ENCODE data around the gene ZDHHC5. TPM values are rescaled to one million over a fixed set of nuclear protein-coding genes. Genes with fewer than 3 reads are reported as not detected.

The ZDHHC5 gene
- total RNA-seq, 1 experiment from 2014 or later = 64.1 TPM

GRCh38 chr11:57698843-57699365 is 31.0 kb downstream of the ZDHHC5 start (continued):
- TF ChIP-seq SP1 (IDR thresholded peaks at IDR 0.05; ENCODE audit: low read depth) = no peak
- no peak for TF ChIP-seq RAD21 (IDR thresholded peaks at IDR 0.05; ENCODE audit: low read depth)
- TF ChIP-seq SRF (IDR thresholded peaks at IDR 0.05; ENCODE audit: low read depth) = no peak
- no peak for TF ChIP-seq TCF7L2 (IDR thresholded peaks at IDR 0.05; ENCODE audit: borderline replicate concordance, extremely low read depth, insufficient read depth, insufficient read length)
- TF ChIP-seq ZFX (IDR thresholded peaks at IDR 0.05) = no peak
- TF ChIP-seq YY1 (IDR thresholded peaks at IDR 0.05; ENCODE audit: extremely low read depth, insufficient replicate concordance, low read depth, low read length) = no peak

DNA sequence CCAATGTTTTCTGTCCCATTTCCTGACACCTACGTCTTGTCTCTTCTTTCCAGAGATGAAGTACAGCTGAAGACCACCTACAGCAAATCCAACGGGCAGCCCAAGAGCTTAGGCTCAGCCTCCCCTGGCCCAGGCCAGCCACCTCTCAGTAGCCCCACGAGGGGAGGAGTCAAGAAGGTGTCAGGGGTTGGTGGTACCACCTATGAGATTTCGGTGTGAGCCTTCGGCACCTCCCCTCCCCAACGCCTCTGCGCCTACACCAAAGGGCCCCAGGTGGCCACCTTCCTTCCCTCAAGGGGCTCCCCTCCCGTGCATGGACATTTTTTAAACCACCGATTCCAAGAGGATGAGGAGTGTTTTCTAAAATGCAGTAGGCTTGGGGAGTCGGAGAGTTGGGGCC is 31.9 kb downstream of the ZDHHC5 start:
- H3K36me3 ChIP-seq (ENCODE audit: control insufficient read depth in 1 of 2, insufficient read depth in 2 of 2, low read length in 2 of 2) = peaks cover 37 to 50% of the 10 kb centered on the region in 2 experiments
- ChIA-PET POLR2A (no interaction called here), RAD21 (ENCODE audit: low non-redundant PET in 1 of 2, low total read pairs in 2 of 2, uncharacterized antibody in 2 of 2, unreplicated experiment in 2 of 2) (no interaction called here), CTCF (interaction anchor here (1.0 kb wide), 1 partner anchor 101 kb away, joined by 3 read pairs; no protein-coding TSS in a partner anchor)
- intact Hi-C loops (cut with micrococcal nuclease) = no loop called here
- no TSS peak for BruUV-seq (replicated peaks)
- no peaks in the 10 kb centered on the region; the same call in 1 of the 2 replicates for H3K79me2 ChIP-seq (ENCODE audit: insufficient read depth, low read length)
- no peaks in the 10 kb centered on the region for H3K9me3 ChIP-seq (ENCODE audit: control insufficient read depth in 1 of 2, insufficient read depth in 1 of 2, low read depth in 1 of 2, low read length in 2 of 2)
- H3K4me1 ChIP-seq (ENCODE audit: control insufficient read depth in 1 of 2, insufficient read depth in 2 of 2, low read length in 2 of 2) = no peaks in the 10 kb centered on the region
- H2AFZ ChIP-seq (ENCODE audit: low read depth, low read length, poor library complexity, severe bottlenecking) = no peak overlapping the region
- H3K27ac ChIP-seq (ENCODE audit: low read depth, low read length) = no peak overlapping the region
- no peak overlapping the region for H3K4me3 ChIP-seq (replicated peaks in 1 of 2; ENCODE audit: low read depth in 1 of 2, low read length in 2 of 2)
- DNase-seq (ENCODE audit: low read depth, low spot score) (no peak), ATAC-seq (no peak)
- no peak overlapping the region for H3K4me2 ChIP-seq (ENCODE audit: low read length)
- H3K9ac ChIP-seq (ENCODE audit: low read length) = no peak overlapping the region
- TF ChIP-seq, protein P1, sequence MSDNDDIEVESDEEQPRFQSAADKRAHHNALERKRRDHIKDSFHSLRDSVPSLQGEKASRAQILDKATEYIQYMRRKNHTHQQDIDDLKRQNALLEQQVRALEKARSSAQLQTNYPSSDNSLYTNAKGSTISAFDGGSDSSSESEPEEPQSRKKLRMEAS (IDR thresholded peaks at IDR 0.05) = no peak
- TF ChIP-seq POLR2AphosphoS5 (IDR thresholded peaks at IDR 0.05; ENCODE audit: low read depth, low read length) (no peak), SP1 (IDR thresholded peaks at IDR 0.05; ENCODE audit: low read depth) (no peak), POLR2A (IDR thresholded peaks at IDR 0.05; ENCODE audit: borderline replicate concordance, extremely low read depth, insufficient read depth, insufficient read length) (no peak), CBX3 (IDR thresholded peaks at IDR 0.05; ENCODE audit: low read depth) (no peak), SRF (IDR thresholded peaks at IDR 0.05; ENCODE audit: low read depth) (no peak), EZH2 (IDR thresholded peaks at IDR 0.05) (no peak), ATF3 (IDR thresholded peaks at IDR 0.05) (no peak), SIN3A (IDR thresholded peaks at IDR 0.05; ENCODE audit: low read depth) (no peak), FOSL1 (IDR thresholded peaks at IDR 0.05; ENCODE audit: low read depth) (no peak), CEBPB (IDR thresholded peaks at IDR 0.05; ENCODE audit: low read depth) (no peak), REST (IDR thresholded peaks at IDR 0.05; ENCODE audit: low read depth) (no peak), ZFX (IDR thresholded peaks at IDR 0.05) (no peak), YY1 (IDR thresholded peaks at IDR 0.05; ENCODE audit: extremely low read depth, insufficient replicate concordance, low read depth, low read length) (no peak), TCF7L2 (IDR thresholded peaks at IDR 0.05; ENCODE audit: borderline replicate concordance, extremely low read depth, insufficient read depth, insufficient read length) (no peak)
- TF ChIP-seq, protein P2, sequence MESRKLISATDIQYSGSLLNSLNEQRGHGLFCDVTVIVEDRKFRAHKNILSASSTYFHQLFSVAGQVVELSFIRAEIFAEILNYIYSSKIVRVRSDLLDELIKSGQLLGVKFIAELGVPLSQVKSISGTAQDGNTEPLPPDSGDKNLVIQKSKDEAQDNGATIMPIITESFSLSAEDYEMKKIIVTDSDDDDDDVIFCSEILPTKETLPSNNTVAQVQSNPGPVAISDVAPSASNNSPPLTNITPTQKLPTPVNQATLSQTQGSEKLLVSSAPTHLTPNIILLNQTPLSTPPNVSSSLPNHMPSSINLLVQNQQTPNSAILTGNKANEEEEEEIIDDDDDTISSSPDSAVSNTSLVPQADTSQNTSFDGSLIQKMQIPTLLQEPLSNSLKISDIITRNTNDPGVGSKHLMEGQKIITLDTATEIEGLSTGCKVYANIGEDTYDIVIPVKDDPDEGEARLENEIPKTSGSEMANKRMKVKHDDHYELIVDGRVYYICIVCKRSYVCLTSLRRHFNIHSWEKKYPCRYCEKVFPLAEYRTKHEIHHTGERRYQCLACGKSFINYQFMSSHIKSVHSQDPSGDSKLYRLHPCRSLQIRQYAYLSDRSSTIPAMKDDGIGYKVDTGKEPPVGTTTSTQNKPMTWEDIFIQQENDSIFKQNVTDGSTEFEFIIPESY (IDR thresholded peaks at IDR 0.05; ENCODE audit: extremely low read depth, insufficient replicate concordance, low read length) = no peak
- H4K20me1 ChIP-seq (ENCODE audit: insufficient read depth) = no peaks in the 10 kb centered on the region
- no peaks in the 10 kb centered on the region for H3K9me2 ChIP-seq (ENCODE audit: insufficient read depth)
- no peaks in the 10 kb centered on the region for H3K27me3 ChIP-seq (ENCODE audit: insufficient read depth, low read length)

Data from HCT116 (cell line).